ENCODE results near the gene SPATA1. TPM values are rescaled to one million over a fixed set of nuclear protein-coding genes. Genes with fewer than 3 reads are reported as not detected.

The SPATA1 gene
- total and polyA plus RNA-seq, 2 of the 4 experiments (the other 2 are of a cell fraction): under 0.01 to 0.56 TPM

DNA sequence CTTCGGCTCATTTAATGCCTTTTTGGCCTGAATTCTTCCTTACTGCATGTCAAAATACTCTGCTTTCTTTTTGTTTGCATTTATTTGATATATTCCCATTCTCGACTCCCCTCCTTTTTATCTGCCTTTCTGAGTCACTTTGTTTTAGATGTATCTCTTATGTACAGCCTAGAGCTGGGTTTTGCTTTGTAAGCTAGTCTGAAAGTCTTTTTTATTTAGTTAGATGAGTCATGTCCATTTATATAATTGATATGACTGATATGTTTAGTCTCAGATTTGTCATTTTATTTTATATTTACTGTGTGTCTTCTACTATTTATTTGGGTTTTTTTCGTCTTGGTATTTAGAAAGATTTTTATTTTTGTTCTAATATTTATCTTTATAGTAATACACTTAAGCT, 33.8 kb downstream of the SPATA1 start:
- no peaks in the 10 kb centered on the region for H3K9me1 ChIP-seq (ENCODE audit: insufficient read depth, low read length)
- ChIA-PET POLR2A (ENCODE audit: unreplicated experiment) (no interaction called here), CTCF (no interaction called here)
- no peak overlapping the region for H4K5ac ChIP-seq (ENCODE audit: low read depth, low read length)
- no peak overlapping the region for H3K18ac ChIP-seq (ENCODE audit: low read depth, low read length)
- no peaks in the 10 kb centered on the region for H3K27me3 ChIP-seq (ENCODE audit: control insufficient read depth, insufficient read depth, low read length)
- no peak overlapping the region for H3K23ac ChIP-seq (ENCODE audit: low read depth, low read length)
- no peak overlapping the region for H2BK15ac ChIP-seq (ENCODE audit: low read depth, low read length)
- no peak overlapping the region for H3K4ac ChIP-seq (ENCODE audit: low read depth, low read length)
- H4K91ac ChIP-seq (ENCODE audit: insufficient read depth, low read depth, low read length): no peak overlapping the region
- H2BK5ac ChIP-seq (ENCODE audit: low read depth, low read length, poor library complexity, severe bottlenecking): no peak overlapping the region
- H3K9ac ChIP-seq (ENCODE audit: low read depth, low read length): no peak overlapping the region
- dilution Hi-C loops (cut with HindIII; ENCODE audit: low sequenced_read_pairs, unreplicated experiment) (no loop called here), in situ Hi-C loops (cut with MboI; ENCODE audit: low sequenced_read_pairs) (no loop called here), intact Hi-C loops (cut with micrococcal nuclease) (loop anchor here (2.0 kb wide), 1 partner anchor 97 kb away; no protein-coding TSS in a partner anchor)
- DNase-seq (peak; percentile 54), ATAC-seq (ENCODE audit: low read depth) (no peak)
- no peak overlapping the region for H3K4me3 ChIP-seq (ENCODE audit: insufficient read depth, low read depth, low read length)
- H2BK20ac ChIP-seq (ENCODE audit: low read depth, low read length): no peak overlapping the region
- no TSS peak for BruUV-seq (replicated peaks)
- TF ChIP-seq FOS (IDR thresholded peaks at IDR 0.05; ENCODE audit: low read depth, low read length) (peak; percentile 36; the same call in 1 of the 2 replicates), RCOR1 (IDR thresholded peaks at IDR 0.05; ENCODE audit: insufficient replicate concordance, low read length) (no peak), BHLHE40 (IDR thresholded peaks at IDR 0.05; ENCODE audit: low read depth, low read length) (no peak)
- H2AFZ ChIP-seq (replicated peaks; ENCODE audit: low read length, poor library complexity): no peak overlapping the region
- no peak overlapping the region for H3K27ac ChIP-seq (ENCODE audit: insufficient read depth, low read length)
- no peaks in the 10 kb centered on the region for H3K4me1 ChIP-seq (ENCODE audit: control insufficient read depth, insufficient read depth, low read length)
- no CpG with 5 or more reads among the region's 3 CpGs for WGBS, 2 experiments (ENCODE audit: extremely low coverage in 2 of 2, insufficient read length in 1 of 2)
- H3K36me3 ChIP-seq (ENCODE audit: control insufficient read depth, insufficient read depth, low read length): peaks cover 2% of the 10 kb centered on the region; the same call in 1 of the 2 replicates
- H2AK5ac ChIP-seq (ENCODE audit: low read depth, low read length): no peak overlapping the region
- no peak overlapping the region for H2BK120ac ChIP-seq (ENCODE audit: low read depth, low read length)
- H3K14ac ChIP-seq (replicated peaks; ENCODE audit: low read depth, low read length): no peak overlapping the region
- H2AK9ac ChIP-seq (replicated peaks; ENCODE audit: low read depth, low read length, poor library complexity): no peak overlapping the region
- H3K79me1 ChIP-seq (ENCODE audit: low read depth in 1 of 2, low read length in 2 of 2): no peaks in the 10 kb centered on the region; a peak in 1 of 4 replicates
- H3K4me2 ChIP-seq (ENCODE audit: low read depth, low read length): no peak overlapping the region
- H3K9me3 ChIP-seq (ENCODE audit: control insufficient read depth, insufficient read depth, low read length): no peaks in the 10 kb centered on the region
- H4K20me1 ChIP-seq (ENCODE audit: insufficient read depth, low read length): no peaks in the 10 kb centered on the region
- no peak overlapping the region for H4K8ac ChIP-seq (ENCODE audit: low read depth in 2 of 2, low read length in 2 of 2)
- H3K56ac ChIP-seq (ENCODE audit: extremely low read depth, insufficient read depth, low read length): no peak overlapping the region
